Panc1 (cell line): ENCODE measurements around the gene SGPL1.

Experiments
- POLR2AphosphoS5 ChIP-seq: IDR thresholded peaks from 2 replicates; pipeline ENCODE4 v1.6.1; 2012; ENCODE audit warnings: mild to moderate bottlenecking, low read depth, low read length, moderate library complexity
- SIN3A ChIP-seq: IDR thresholded peaks from 2 replicates; pipeline ENCODE4 v1.6.1; 2012; ENCODE audit warnings: low read depth, mild to moderate bottlenecking, low read length, moderate library complexity, borderline replicate concordance; ENCODE audit not compliant: insufficient read depth
- TCF7L2 ChIP-seq: IDR thresholded peaks from 2 replicates; pipeline ENCODE4 v1.6.1; 2011; ENCODE audit warnings: mild to moderate bottlenecking, low read depth, low read length, inconsistent platforms
- TF ChIP-seq, protein P1 (sequence below), 2 experiments: IDR thresholded peaks; 2 replicates each; pipeline ENCODE4 v1.6.1; 2011 to 2012; ENCODE audit warnings: low read depth in 2 of 2, control low read depth in 1 of 2, low read length in 1 of 2, mild to moderate bottlenecking in 1 of 2, moderate library complexity in 1 of 2; ENCODE audit not compliant: insufficient read depth in 1 of 2
- TF ChIP-seq, protein P2 (sequence below): fragments of 450-650 bp; IDR thresholded peaks from 2 replicates; pipeline ENCODE4 v1.5.1; 2017; ENCODE audit warnings: mild to moderate bottlenecking

DNA sequence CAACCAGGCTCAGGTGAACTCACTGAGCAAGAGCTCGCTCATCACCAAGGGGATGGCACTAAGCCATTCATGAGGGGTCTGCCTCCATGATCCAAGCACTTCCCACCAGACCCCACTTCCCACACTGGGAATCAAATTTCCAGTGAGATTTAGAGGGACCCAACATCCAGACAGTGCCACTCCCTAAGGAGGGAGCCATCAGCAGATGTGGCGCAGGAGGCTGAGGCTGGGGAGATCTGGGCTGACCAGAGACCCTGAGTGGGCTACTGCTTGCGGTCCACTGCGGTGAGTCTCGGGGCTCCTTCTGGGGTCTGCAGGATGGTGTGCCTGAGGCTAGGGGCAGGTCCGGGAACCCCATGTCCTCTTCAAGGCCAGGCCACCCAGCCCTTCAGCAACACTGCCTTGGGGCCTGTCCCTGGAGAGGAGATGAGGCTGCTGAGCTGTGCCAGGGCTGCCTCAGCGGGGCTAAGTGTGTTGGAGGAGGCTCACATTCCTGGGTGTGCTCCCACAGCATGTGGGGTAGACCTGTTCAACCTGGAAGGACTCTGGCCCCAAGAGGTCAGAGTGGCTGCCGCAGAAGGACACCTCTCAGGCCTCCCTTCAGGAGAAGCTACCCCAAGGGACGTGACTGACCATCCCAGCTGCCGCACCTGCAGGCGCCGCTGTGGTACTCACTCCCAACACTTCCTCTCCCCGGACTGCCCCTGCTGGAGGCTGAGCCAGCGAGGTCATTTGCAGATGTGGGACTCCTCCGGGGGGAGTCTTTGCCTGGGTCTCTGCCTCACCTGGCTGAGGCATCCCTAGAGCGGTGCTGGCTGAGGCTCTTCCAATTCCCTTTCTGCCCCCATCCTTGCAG lies 95.0 kb downstream of the SGPL1 start:
- TF ChIP-seq POLR2AphosphoS5 (no peak), TCF7L2 (no peak), SIN3A (no peak)
- TF ChIP-seq, protein P1, sequence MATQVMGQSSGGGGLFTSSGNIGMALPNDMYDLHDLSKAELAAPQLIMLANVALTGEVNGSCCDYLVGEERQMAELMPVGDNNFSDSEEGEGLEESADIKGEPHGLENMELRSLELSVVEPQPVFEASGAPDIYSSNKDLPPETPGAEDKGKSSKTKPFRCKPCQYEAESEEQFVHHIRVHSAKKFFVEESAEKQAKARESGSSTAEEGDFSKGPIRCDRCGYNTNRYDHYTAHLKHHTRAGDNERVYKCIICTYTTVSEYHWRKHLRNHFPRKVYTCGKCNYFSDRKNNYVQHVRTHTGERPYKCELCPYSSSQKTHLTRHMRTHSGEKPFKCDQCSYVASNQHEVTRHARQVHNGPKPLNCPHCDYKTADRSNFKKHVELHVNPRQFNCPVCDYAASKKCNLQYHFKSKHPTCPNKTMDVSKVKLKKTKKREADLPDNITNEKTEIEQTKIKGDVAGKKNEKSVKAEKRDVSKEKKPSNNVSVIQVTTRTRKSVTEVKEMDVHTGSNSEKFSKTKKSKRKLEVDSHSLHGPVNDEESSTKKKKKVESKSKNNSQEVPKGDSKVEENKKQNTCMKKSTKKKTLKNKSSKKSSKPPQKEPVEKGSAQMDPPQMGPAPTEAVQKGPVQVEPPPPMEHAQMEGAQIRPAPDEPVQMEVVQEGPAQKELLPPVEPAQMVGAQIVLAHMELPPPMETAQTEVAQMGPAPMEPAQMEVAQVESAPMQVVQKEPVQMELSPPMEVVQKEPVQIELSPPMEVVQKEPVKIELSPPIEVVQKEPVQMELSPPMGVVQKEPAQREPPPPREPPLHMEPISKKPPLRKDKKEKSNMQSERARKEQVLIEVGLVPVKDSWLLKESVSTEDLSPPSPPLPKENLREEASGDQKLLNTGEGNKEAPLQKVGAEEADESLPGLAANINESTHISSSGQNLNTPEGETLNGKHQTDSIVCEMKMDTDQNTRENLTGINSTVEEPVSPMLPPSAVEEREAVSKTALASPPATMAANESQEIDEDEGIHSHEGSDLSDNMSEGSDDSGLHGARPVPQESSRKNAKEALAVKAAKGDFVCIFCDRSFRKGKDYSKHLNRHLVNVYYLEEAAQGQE (IDR thresholded peaks at IDR 0.05; ENCODE audit: insufficient read depth in 1 of 2, low read depth in 2 of 2, low read length in 1 of 2) = no peak
- TF ChIP-seq, protein P2, sequence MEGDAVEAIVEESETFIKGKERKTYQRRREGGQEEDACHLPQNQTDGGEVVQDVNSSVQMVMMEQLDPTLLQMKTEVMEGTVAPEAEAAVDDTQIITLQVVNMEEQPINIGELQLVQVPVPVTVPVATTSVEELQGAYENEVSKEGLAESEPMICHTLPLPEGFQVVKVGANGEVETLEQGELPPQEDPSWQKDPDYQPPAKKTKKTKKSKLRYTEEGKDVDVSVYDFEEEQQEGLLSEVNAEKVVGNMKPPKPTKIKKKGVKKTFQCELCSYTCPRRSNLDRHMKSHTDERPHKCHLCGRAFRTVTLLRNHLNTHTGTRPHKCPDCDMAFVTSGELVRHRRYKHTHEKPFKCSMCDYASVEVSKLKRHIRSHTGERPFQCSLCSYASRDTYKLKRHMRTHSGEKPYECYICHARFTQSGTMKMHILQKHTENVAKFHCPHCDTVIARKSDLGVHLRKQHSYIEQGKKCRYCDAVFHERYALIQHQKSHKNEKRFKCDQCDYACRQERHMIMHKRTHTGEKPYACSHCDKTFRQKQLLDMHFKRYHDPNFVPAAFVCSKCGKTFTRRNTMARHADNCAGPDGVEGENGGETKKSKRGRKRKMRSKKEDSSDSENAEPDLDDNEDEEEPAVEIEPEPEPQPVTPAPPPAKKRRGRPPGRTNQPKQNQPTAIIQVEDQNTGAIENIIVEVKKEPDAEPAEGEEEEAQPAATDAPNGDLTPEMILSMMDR = no peak
